ELR (cell line): ENCODE measurements around the gene REEP1.
"Not testable (repeated sequence)": the region's sequence is repeated elsewhere in the genome, so short reads cannot be mapped to it uniquely, and the experiment has no call there.

ENCODE experiments used
- DNase-seq: peaks from one replicate; pipeline ENCODE4 v3.0.0-alpha.2; 2015; ENCODE audit warnings: low read depth

The REEP1 gene

DNA sequence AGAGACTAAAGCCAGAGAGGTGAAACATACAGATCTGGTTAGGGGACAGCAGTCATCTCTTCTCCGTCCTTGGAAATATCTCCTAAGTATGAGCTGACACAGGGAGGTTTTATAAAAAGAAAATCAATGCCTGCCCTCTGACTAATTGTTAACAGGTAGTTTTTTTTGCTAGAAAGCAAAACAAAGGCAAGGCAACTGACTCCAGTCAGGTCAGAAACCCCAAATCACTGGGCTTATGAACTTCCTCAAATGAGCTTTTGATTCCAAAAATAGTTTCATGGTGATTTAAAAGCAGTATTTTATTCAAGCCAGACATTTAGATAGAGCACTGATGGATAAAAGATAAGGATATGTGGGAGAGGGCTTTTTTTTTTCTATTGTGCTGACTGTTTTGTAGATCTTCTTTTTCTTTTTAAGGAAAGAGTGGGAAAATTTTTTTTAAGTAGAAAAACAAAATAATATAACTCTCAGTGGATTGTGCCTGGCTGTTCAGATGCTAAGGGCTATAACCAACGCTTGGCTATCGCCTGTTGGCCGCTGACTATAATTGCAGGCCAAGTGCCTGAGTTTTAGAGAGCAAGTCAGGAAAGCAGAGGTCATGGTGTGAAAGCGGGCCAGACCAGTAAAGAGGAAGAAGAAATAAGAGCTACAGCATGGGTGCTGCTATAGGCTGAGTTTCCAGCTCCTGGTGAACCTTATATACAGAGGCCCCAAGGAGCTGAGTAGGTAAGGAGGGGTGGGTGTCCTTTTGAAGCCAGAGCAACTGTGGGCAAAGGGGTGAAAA is 93.3 kb downstream of the REEP1 start:
- no peak for DNase-seq

DNA sequence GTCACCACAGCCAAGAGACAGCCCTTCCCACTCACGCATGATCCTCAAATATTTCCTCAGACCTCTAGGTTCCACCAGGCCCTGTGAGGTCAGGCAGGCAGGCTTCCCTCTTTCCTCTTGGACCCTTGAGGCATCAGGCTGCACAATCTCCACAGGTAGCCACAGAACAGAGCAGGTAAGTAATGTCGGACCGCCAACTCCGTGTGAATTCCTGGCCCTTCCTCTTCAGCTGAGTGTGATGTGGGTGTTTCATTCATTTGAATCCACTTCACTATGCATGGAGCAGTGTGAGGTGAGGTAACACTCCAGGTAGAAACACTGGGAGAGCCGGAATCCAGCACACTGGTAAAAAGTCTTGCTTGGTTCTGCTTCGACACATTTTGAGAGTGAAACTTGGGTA is 94.2 kb downstream of the REEP1 start:
- no peak for DNase-seq

- DNase-seq = no peak
These were observed 95.8 kb downstream of the REEP1 start for GRCh38 chr2:86241611-86242010.

DNA sequence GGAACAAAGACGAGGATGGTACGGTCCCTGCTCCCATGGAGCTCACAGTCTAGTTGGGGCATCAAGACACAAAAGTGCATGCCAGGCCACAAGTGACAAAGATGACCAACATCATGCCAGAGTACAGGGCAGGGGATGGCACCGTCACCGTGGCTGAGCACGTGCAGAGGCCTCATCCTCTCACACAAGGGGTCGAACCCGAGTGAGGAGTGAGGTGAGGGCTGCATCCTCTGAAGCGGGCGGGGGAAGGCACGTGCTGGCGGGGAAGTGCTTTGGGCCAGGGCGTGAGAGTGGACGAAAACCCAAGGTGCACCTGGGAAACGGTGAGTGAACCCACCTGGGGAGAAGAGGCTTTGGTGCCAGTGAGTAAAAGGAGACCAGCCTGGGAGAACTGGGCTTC is 97.2 kb downstream of the REEP1 start:
- DNase-seq = no peak

GRCh38 chr2:86239745-86240144 is 97.7 kb downstream of the REEP1 start:
- DNase-seq = no peak

DNA sequence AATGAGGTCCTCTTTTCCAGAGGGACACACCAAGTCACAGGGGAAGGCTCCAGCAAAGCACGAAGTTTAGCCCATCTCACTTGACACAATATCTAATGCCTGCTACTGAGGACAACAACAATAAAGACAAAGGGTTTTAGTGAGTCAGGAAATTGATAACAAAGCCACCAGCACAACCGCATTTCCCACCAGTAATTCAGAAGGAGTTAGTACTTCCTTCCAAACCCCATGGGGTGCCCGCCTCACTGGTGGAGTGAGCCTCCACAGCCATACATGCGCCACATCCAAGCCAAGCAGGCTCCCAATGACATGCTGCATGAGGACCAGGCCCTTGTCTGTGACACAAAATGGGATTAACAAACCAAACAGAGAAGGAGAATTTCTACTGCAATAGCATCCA is 98.1 kb downstream of the REEP1 start:
- DNase-seq = no peak

GRCh38 chr2:86238354-86238753 is 99.1 kb downstream of the REEP1 start:
- no peak for DNase-seq

- no peak for DNase-seq
These were observed 100.3 kb downstream of the REEP1 start for GRCh38 chr2:86237172-86237571.

DNA sequence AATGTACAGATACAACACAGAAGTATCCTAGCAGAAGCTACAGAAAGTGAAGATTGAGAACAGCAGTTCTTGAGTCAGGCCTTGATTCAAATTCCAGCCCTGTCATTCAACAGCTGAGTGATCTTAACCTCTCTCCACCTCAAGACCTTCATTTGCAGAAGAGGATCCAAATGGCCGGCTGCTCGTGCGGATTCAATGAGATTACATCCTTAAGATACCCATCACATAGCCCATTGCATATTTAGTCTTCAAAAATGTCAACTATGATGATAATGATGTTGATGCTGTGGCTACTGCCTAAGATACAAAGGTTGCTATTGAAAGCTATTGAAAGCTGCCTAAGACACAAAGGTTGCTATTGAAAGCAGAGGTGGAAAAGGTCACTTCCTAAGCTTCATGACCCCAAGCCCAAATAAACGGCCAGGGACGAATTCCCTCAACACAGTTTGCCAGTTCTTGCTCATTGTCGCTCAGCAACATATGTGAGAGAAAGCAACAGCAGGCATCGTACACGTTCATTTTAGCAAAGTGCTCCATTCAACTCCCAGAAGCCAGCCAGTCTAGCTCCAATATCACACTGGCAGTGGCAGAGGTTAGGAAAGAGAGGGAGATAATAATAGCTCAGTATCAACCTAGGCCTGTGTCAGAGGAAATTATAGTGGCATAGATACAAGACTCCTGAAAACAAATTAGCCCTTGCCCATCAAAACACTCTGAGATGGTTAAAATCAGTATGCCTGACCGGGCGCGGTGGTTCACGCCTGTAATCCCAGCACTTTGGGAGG is 102.0 kb downstream of the REEP1 start:
- no peak for DNase-seq

- no peak for DNase-seq
These were observed 102.8 kb downstream of the REEP1 start for GRCh38 chr2:86234563-86235131.

GRCh38 chr2:86233436-86233835 is 104.0 kb downstream of the REEP1 start:
- no peak for DNase-seq

DNA sequence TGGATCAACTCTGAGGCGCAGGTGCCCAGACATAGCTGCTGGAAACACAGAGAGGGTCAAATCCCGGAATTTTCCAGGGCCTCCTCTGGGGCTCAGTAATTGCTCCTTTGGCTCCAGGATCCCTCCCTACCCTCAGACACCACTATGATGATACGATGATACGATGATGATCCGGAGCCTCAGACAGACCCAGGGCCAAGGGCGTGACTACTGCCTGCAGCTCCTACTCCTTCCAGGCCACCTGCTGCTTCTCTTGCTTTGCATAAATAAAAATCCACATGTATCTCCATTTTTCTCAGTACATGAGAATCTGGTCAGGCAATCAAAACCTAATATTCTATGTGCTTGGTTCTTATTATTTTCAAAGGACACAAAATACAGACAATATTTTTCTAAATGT is 104.5 kb downstream of the REEP1 start:
- no peak for DNase-seq

- no peak for DNase-seq
These were observed 105.0 kb downstream of the REEP1 start for GRCh38 chr2:86232373-86232784.

GRCh38 chr2:86231680-86232372 is 105.6 kb downstream of the REEP1 start:
- DNase-seq = no peak

- no peak for DNase-seq
These were observed 106.5 kb downstream of the REEP1 start for GRCh38 chr2:86230961-86231360.

DNA sequence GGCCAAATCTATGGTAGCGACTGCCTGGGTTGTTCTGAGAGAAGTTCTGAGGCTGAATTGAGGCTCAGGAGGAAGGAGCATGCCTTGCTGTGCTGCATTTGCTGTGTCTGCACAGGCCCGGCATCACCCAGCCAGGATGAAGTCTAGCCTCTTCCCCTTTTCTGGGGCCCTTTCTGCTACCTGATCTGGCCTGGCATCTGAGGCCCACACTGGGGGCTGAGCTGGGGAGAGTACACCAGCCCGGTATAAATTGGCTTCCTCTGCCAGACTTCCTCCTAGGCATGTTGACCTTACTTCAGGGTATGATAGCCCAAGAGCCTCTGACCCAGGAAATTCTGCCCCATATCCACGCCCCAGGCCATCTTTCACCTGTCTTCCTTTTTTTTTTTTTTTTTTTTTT is 108.2 kb downstream of the REEP1 start:
- no peak for DNase-seq

GRCh38 chr2:86228574-86228973 is 108.9 kb downstream of the REEP1 start:
- not testable (repeated sequence) for DNase-seq

- DNase-seq = no peak
These were observed 109.7 kb downstream of the REEP1 start for GRCh38 chr2:86227685-86228084.

DNA sequence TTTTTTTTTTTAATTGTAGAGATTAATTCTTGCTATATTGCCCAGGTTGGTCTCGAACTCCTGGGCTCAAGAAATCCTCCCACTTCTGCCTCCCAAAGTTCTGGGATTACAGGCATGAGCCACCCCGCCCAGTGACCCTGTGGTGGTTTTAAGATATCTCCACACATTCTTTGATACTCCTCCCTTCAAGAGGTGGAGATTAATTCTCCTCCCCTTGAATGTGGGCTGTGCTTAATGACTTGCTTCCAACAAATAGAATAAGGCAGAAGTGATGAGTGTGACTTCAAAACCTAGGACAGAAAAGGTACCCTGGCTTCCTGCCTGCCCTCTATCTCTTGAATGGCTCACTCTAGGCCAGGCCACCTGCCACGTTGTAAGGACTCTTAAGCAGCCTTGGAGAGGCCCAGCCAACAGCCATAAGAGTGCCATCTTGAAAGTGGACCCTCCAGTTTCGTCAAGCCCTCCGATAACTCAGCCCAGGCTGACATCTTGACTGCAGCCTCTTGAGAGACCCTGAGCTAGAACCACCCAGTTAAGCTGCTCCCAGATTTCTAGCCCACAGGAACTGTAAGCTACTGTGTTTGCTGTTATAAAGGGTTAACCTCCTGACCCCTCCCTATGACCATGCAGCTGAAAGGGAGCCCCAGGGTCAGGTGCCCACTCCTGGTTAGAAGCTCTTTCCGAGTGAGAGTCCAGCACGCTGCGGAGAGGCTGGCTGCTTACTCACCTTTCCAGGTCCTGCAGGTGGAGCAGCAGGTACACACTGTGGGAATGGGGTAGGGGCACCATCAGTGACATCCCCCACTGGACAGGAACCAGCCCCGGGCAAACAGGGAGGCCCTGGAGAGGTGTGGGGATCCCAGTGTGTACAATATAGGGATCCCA is 110.5 kb downstream of the REEP1 start:
- no peak for DNase-seq

GRCh38 chr2:86226070-86226469 is 111.4 kb downstream of the REEP1 start:
- no peak for DNase-seq

GRCh38 chr2:86225581-86225980 is 111.8 kb downstream of the REEP1 start:
- peak; percentile 40 for DNase-seq
